PC-3 (cell line): ENCODE measurements around the gene ISM1. TPM values are rescaled to one million over a fixed set of nuclear protein-coding genes. Genes with fewer than 3 reads are reported as not detected.

Experiments used
- ATAC-seq: fragments of 200-7000 bp; cut with Tn5 transposase; 2 replicates; pipeline ENCODE4 v1.9.1; 2020; ENCODE audit warnings: mild to moderate bottlenecking, moderate library complexity
- BruUV-seq: library from RNA; stranded (reverse); fragments of 400-500 nt; replicated peaks from 2 replicates; lab custom pipeline; 2021; lab: Mats Ljungman, UMichigan
- CTCF ChIA-PET: fragments of 300-600 bp; sonication (Branson Sonifier 250); formaldehyde crosslinking; loops from one replicate; lab custom pipeline; 2022; ENCODE audit warnings: antibody characterized with exemption; lab: Charles Lee
- POLR2A ChIA-PET: fragments of 300-600 bp; sonication (Branson Sonifier 250); formaldehyde crosslinking; loops from one replicate; lab custom pipeline; 2022; ENCODE audit warnings: antibody characterized with exemption; ENCODE audit not compliant: unreplicated experiment; lab: Charles Lee
- DNase-seq: peaks from one replicate; pipeline ENCODE4 v3.0.0-alpha.2; 2015
- H2AFZ ChIP-seq: fragments of 300-600 bp; sonication (generic); 2 replicates; pipeline ENCODE4 v1.6.0; 2016; ENCODE audit warnings: antibody characterized with exemption, low read length
- H3F3A ChIP-seq: fragments of 300-600 bp; sonication (generic); one replicate; pipeline ENCODE4 v1.6.0; 2017; ENCODE audit warnings: antibody characterized with exemption, low read length, control low read depth, mild to moderate bottlenecking; ENCODE audit not compliant: unreplicated experiment
- H3K27ac ChIP-seq: fragments of 300-600 bp; sonication (generic); 2 replicates; pipeline ENCODE4 v1.5.1; 2016; ENCODE audit warnings: mild to moderate bottlenecking, low read length
- H3K27me3 ChIP-seq: fragments of 300-600 bp; sonication (generic); 2 replicates; pipeline ENCODE4 v1.6.1; 2016; ENCODE audit warnings: low read length, mixed read lengths
- H3K36me3 ChIP-seq: fragments of 300-600 bp; sonication (generic); 2 replicates; pipeline ENCODE4 v1.6.1; 2016; ENCODE audit warnings: low read depth, mixed run types, low read length, mixed read lengths
- H3K4me1 ChIP-seq: fragments of 300-600 bp; sonication (generic); 2 replicates; pipeline ENCODE4 v1.5.1; 2016; ENCODE audit warnings: low read length; ENCODE audit not compliant: insufficient read depth
- H3K4me2 ChIP-seq: fragments of 300-600 bp; sonication (generic); 2 replicates; pipeline ENCODE4 v1.6.0; 2016; ENCODE audit warnings: low read length
- H3K4me3 ChIP-seq: fragments of 300-600 bp; sonication (generic); 2 replicates; pipeline ENCODE4 v1.5.1; 2016; ENCODE audit warnings: mild to moderate bottlenecking, low read length, mixed read lengths
- H3K79me2 ChIP-seq: fragments of 300-600 bp; sonication (generic); 2 replicates; pipeline ENCODE4 v1.6.1; 2017; ENCODE audit warnings: low read length, mixed read lengths
- H3K9ac ChIP-seq: fragments of 300-600 bp; sonication (generic); 2 replicates; pipeline ENCODE4 v1.6.0; 2016; ENCODE audit warnings: mild to moderate bottlenecking, low read length
- H3K9me2 ChIP-seq: fragments of 300-600 bp; sonication (generic); replicated peaks from 2 replicates; pipeline ENCODE4 v1.6.1; 2016; ENCODE audit warnings: mixed run types, low read length, mixed read lengths
- H3K9me3 ChIP-seq: fragments of 300-600 bp; sonication (generic); 2 replicates; pipeline ENCODE4 v1.6.1; 2016; ENCODE audit warnings: low read length, mixed read lengths
- H4K20me1 ChIP-seq: fragments of 300-600 bp; sonication (generic); 2 replicates; pipeline ENCODE4 v1.6.1; 2016; ENCODE audit warnings: low read length, mixed read lengths
- CTCF ChIP-seq: fragments of 300-600 bp; sonication (generic); conservative IDR thresholded peaks from 2 replicates; pipeline ENCODE4 v1.5.1; 2017; ENCODE audit warnings: antibody characterized with exemption, low read depth, mild to moderate bottlenecking, low read length
- EZH2 ChIP-seq: fragments of 300-600 bp; sonication (generic); IDR thresholded peaks from one replicate; pipeline ENCODE4 v1.6.1; 2017; ENCODE audit warnings: antibody characterized with exemption, mild to moderate bottlenecking, low read length; ENCODE audit not compliant: unreplicated experiment
- EZH2phosphoT487 ChIP-seq: fragments of 300-600 bp; sonication (generic); IDR thresholded peaks from 2 replicates; pipeline ENCODE4 v1.6.1; 2018; ENCODE audit warnings: mild to moderate bottlenecking, antibody characterized with exemption, low read length, borderline replicate concordance
- intact Hi-C: fragments of 100-400 bp; cut with micrococcal nuclease; formaldehyde crosslinking; loops from 2 replicates; pipeline ENCODE4 v1.9.0; 2023
- total RNA-seq: library from RNA; depleted of rRNA; stranded (reverse); fragments of >200 nt; gene quantifications from 2 replicates; pipeline ENCODE4 v1.2.3, GENCODE V29; 2014

ISM1 gene
- total RNA-seq, 1 experiment from 2014 or later, result not detected

DNA sequence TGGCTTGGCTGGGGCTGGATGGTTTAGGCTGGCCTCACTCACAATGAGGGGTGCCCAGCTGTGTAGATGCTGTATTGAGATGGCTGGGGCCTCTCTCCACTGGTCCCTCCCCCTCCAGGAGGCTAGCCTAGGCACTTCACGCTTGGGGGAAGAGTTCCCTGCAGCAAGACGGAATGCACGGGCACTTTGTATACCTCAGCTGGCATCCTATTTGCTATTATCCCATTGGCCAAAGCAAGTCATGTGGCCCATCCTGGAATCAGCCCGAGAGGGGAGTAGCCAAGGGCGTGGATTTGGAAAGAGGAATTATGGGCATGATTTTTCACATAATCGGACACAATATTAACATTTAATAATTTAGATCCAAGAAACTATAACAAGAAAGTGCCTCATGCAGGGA lies 64.3 kb downstream of the ISM1 start:
- Histone ChIP-seq H3K79me2 (no peaks in the 10 kb centered on the region), H4K20me1 (0 out of 2 replicates have a peak, but pooled peaks cover 4% of the 10 kb centered on the region), H3K9me2 (no peaks in the 10 kb centered on the region), H3K4me1 (no peaks in the 10 kb centered on the region), H3K36me3 (no peaks in the 10 kb centered on the region), H3F3A (no peaks in the 10 kb centered on the region), H3K9ac (no peak overlapping the region), H3K9me3 (no peaks in the 10 kb centered on the region), H3K27me3 (peaks cover 47% of the 10 kb centered on the region), H3K4me3 (no peak overlapping the region), H3K27ac (no peak overlapping the region), H2AFZ (no peak overlapping the region), H3K4me2 (no peak overlapping the region)
- ATAC-seq (no peak), DNase-seq (no peak)
- ChIA-PET CTCF (no interaction called here), POLR2A (no interaction called here)
- no TSS peak for BruUV-seq
- intact Hi-C loops, result no loop called here
- TF ChIP-seq EZH2phosphoT487 (no peak), CTCF (no peak), EZH2 (no peak)

DNA sequence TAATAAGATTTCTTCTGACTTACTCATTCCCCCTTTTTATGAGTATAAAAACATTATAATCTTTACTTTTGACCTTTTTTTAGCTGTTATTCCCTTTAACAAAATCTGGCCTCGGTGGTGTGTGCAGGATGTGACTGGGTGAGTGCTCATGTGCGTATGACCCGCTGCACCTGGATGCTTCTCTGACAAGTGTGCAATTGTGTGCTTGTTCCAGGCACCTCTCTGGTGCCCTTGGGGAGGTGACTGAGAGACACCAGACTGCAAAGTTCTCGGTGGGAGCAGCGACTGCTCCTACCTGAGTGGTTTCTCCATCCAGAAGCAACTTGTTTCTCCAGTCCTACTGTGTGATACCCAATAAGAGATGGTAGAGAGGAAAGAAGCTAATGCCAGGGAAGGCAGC lies 65.0 kb downstream of the ISM1 start:
- CTCF ChIA-PET, result no interaction called here
- Histone ChIP-seq H3K4me3 (no peak overlapping the region), H3K9me3 (no peaks in the 10 kb centered on the region), H3K4me2 (no peak overlapping the region), H3K9ac (no peak overlapping the region), H3K9me2 (no peaks in the 10 kb centered on the region), H4K20me1 (0 out of 2 replicates have a peak, but pooled peaks cover 4% of the 10 kb centered on the region), H3K4me1 (no peaks in the 10 kb centered on the region), H3K27me3 (peaks cover 40% of the 10 kb centered on the region), H3K27ac (no peak overlapping the region), H3K79me2 (no peaks in the 10 kb centered on the region), H3F3A (no peaks in the 10 kb centered on the region), H3K36me3 (no peaks in the 10 kb centered on the region), H2AFZ (no peak overlapping the region)
- no peak for DNase-seq
- peak; percentile 25; the same call in 1 of the 2 replicates for ATAC-seq
- TF ChIP-seq CTCF (no peak), EZH2 (no peak), EZH2phosphoT487 (no peak)
- no TSS peak for BruUV-seq
- intact Hi-C loops, result no loop called here
- POLR2A ChIA-PET, result no interaction called here

- TF ChIP-seq CTCF (no peak), EZH2phosphoT487 (no peak), EZH2 (no peak)
- BruUV-seq, result no TSS peak
- ATAC-seq (peak; percentile 30; the same call in 1 of the 2 replicates), DNase-seq (peak; percentile 14)
- no peaks in the 10 kb centered on the region for H3K36me3 ChIP-seq
- 0 out of 2 replicates have a peak, but pooled peaks cover 4% of the 10 kb centered on the region for H4K20me1 ChIP-seq
- no peak overlapping the region for H3K9ac ChIP-seq
- intact Hi-C loops, result no loop called here
- no peaks in the 10 kb centered on the region for H3K9me2 ChIP-seq
- no peak overlapping the region for H3K4me2 ChIP-seq
- H2AFZ ChIP-seq, result no peak overlapping the region
- ChIA-PET CTCF (no interaction called here), POLR2A (no interaction called here)
- no peak overlapping the region for H3K27ac ChIP-seq
- no peaks in the 10 kb centered on the region for H3K9me3 ChIP-seq
- H3K4me1 ChIP-seq, result peaks cover under 1% of the 10 kb centered on the region
- H3F3A ChIP-seq, result no peaks in the 10 kb centered on the region
- H3K27me3 ChIP-seq, result peaks cover 36% of the 10 kb centered on the region
- H3K4me3 ChIP-seq, result no peak overlapping the region
- no peaks in the 10 kb centered on the region for H3K79me2 ChIP-seq
Measured at GRCh38 chr20:13286607-13287006, 65.5 kb downstream of the ISM1 start.
